Measurements from ENCODE around the gene NECAB3.

DNA sequence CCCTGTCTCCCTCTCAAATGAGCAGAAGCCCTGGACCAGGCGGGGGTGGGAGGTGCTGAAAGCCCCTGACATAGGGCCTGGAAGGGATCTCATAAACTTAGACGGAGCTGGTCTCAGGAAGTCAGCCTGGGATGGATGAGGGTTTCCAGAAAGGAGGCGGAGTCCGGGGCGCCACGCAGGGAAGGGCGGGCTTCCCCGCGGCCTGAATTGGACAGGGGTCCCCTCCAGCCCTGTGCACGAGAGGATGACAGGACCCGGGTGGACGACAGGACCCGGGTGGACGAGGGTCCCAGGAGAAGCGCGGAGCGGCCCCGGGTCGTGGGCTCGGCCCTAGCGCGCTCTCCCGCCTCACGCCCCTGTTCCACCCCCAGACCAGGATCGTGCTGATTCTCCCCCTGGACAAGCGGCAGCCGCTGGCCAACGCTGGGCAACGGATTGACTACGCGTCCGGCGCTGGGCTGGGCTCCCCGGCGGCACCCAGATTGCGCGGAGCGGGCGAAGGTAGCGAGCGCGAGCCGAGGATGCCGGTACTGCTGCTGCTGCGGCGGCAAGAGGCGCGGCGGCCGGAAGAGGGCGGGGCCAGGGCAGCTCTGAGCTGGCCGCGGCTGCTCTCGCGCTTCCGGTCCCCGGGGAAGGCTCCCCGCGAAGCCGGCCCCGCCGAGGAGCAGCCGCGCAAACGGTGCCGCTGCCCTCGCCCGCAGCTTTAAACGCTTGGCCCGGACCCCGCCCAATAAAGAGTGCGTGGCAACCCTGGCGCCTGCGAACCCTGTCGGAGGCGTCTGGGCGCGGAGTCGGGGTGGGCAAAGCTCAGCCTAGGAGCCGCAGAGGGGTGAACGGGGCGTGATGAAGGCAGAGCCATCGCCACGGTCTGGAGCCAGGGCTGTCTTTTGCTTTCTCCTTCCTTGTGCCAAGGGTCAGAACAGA is 10.8 kb downstream of the NECAB3 start:
- TF ChIP-seq POLR2AphosphoS5 (IDR thresholded peaks at IDR 0.05) = peak; percentile 42
- TF ChIP-seq, protein P1, sequence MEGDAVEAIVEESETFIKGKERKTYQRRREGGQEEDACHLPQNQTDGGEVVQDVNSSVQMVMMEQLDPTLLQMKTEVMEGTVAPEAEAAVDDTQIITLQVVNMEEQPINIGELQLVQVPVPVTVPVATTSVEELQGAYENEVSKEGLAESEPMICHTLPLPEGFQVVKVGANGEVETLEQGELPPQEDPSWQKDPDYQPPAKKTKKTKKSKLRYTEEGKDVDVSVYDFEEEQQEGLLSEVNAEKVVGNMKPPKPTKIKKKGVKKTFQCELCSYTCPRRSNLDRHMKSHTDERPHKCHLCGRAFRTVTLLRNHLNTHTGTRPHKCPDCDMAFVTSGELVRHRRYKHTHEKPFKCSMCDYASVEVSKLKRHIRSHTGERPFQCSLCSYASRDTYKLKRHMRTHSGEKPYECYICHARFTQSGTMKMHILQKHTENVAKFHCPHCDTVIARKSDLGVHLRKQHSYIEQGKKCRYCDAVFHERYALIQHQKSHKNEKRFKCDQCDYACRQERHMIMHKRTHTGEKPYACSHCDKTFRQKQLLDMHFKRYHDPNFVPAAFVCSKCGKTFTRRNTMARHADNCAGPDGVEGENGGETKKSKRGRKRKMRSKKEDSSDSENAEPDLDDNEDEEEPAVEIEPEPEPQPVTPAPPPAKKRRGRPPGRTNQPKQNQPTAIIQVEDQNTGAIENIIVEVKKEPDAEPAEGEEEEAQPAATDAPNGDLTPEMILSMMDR (IDR thresholded peaks at IDR 0.05) = peak in 2 of 4 experiments; percentile 30 to 42

Data from prostate gland (tissue), 2 donors.